ENCODE measurements around the gene GALNT17.
"Not testable (repeated sequence)": the region's sequence is repeated elsewhere in the genome, so short reads cannot be mapped to it uniquely, and the experiment has no call there.

The GALNT17 gene

DNA sequence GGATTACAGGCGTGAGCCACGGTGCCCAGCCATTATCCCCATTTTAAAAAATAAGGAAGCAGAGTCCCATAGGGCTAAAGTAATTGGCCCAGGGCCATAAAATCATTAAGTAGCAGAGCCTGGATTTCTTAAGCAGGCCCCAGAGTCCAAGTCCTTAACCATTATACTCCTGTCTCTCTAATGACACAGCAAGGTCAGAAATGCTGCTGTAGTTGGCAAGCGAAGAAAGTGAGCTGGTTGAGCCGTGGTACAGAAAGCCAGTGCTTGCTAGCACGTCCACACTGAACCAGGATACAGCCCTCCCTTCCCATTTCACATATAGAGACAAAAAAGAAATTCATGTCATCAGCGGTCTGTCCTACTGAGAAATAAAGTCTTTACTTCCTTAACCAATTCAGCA lies 562.7 kb downstream of the GALNT17 start:
- no peak for DNase-seq (ENCODE audit: low spot score)

DNA sequence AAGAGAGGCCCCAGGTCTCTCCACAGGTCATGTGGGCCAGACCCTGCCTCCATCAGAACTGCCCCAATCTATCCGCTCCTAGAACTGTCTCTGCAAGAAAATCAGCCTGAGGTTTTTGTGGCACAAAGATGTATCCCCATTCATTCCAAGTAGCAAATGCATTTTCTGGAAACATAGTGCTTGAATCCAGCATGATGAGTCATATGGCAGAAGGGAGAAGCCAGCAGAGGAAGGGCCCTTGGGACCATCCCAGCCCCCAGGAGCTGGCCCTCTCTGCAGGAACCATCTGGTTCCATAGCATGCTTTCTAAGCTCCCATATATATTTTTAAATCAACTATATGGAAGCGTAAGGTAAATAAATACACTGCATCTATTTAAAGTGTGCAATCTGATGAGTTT lies 563.2 kb downstream of the GALNT17 start:
- no peak for DNase-seq (ENCODE audit: low spot score)

- DNase-seq (ENCODE audit: low spot score), result no peak
Measured at GRCh38 chr7:71696511-71696910, 564.6 kb downstream of the GALNT17 start.

- no peak for DNase-seq (ENCODE audit: low spot score)
Measured at GRCh38 chr7:71697400-71697799, 565.5 kb downstream of the GALNT17 start.

DNA sequence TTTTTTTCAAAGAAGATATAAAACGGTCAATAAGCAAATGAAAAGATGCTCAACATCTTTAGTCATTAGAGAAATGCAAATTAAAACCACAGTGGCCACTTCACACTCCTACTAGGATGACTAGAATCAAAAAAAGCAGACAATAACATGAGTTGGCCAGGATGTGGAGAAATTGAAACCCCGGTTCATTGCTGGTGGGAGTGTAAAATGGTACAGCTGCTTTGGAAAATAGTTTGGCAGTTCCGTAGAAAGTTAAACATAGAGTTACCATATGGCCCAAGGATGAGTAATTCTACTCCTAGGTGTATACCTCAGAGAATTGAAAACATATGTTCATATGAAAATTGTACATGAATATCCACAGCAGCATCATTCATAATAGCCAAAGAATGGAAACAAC lies 573.3 kb downstream of the GALNT17 start:
- DNase-seq (ENCODE audit: low spot score), result no peak

- no peak for DNase-seq (ENCODE audit: low spot score)
Measured at GRCh38 chr7:71705901-71706596, 574.1 kb downstream of the GALNT17 start.

- no peak for DNase-seq (ENCODE audit: low spot score)
Measured at GRCh38 chr7:71706597-71706975, 574.6 kb downstream of the GALNT17 start.

- DNase-seq (ENCODE audit: low spot score), result no peak
Measured at GRCh38 chr7:71707041-71707440, 575.1 kb downstream of the GALNT17 start.

- no peak for DNase-seq (ENCODE audit: low spot score)
Measured at GRCh38 chr7:71708710-71709109, 576.8 kb downstream of the GALNT17 start.

GRCh38 chr7:71710442-71710841 lies 578.5 kb downstream of the GALNT17 start:
- DNase-seq (ENCODE audit: low spot score), result no peak

DNA sequence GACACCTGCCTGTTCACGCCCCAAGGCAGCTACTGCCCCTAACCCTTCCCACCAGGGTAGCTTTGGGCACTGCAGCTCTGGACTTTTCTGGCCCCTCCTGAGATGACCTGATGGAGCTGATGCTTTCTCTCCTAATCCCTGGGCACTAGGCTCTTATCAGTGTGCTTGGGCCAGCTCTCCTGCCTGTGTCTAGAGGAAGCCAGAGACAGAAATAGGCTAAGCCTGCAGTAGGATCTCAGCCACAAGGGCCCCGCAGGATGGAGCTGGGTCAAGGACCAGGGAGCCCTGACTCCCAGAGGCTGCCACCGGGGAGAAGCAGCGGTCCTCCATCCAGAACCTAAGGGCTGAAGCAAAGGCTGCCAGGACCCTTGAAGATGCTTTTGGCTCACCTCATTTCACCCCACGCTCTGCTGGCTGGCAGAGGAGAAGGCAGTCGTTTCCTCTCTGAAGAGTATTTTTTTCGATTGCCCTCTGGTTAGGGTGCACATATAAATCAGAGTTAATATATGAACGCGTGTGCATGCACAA lies 580.8 kb downstream of the GALNT17 start:
- DNase-seq (ENCODE audit: low spot score), result no peak

DNA sequence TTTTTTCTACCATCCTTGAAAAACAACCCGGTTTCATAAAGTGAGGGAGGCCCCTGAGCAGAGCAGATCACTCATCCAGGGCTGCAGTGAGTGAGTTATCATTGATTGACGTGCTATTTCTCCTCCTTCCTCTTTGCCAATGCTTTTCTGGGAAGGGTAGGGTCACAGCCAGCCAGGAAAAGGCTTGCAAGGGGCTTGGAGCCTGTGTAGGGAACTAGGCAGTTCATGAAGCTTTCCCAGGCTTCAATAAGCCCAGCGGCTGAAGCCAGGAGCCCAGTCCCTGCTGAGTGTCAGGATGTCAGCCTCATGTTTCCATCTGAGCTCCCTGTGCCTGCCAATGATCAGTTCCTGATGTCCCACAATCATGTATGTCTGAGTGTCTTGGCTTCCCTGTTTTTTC lies 584.7 kb downstream of the GALNT17 start:
- no peak for DNase-seq (ENCODE audit: low spot score)

DNA sequence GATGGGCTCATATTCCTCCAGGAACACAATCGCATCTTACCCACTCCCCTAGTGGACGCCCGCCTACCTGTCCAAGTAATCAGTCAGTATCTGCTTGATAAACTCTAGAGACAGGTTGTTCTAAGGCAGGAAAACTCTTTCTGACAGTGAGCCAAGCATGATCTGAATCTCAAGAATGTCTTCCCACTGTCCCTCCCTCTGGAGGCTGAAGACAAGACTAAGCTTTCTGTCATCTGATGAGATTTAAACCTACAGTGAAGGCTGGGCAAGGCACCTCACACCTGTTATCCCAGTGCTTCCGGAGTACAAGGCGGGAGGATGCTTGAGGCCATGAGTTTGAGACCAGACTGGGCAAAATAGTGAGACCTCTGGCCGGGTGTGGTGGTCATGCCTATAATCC lies 586.6 kb downstream of the GALNT17 start:
- no peak for DNase-seq (ENCODE audit: low spot score)

DNA sequence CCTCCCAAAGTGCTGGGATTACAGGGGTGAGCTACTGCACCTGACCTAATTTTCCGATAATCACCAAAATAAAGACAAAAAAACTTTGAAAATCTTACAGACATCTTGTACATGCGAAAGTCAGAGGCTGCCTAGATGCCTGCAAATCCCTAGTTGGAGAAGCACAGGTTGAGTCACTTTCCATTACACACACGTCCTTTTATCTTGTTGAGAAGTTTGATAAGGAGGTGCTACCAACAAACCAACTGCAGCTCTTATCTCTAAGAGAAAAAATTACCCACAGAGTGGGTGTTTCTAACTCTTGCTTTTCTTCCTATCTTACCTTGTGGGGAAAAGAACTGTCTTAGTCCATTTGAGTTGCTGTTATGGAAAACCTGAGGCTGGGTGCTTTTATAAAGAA lies 589.8 kb downstream of the GALNT17 start:
- no peak for DNase-seq (ENCODE audit: low spot score)

GRCh38 chr7:71723859-71724258 lies 591.9 kb downstream of the GALNT17 start:
- no peak for DNase-seq (ENCODE audit: low spot score)

DNA sequence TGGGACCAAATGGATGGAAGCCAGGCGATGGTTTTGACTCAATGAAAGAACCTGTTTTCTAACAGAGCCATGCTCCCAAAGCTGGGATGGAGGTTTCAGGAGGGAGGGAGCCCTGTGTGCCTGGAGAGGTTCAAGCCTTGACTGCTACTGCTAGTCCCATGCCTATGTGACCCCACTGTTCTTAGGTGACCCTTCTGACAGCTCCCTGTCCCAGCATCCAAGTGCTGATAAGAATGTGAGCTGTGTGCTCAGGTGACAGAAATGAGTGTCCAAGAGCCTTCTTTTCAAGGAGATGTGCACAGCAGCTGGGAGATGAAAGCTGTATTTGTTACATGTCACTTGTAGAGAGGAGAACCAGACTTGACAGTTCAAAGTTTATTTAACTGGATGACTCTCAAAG lies 595.4 kb downstream of the GALNT17 start:
- DNase-seq (ENCODE audit: low spot score), result no peak

DNA sequence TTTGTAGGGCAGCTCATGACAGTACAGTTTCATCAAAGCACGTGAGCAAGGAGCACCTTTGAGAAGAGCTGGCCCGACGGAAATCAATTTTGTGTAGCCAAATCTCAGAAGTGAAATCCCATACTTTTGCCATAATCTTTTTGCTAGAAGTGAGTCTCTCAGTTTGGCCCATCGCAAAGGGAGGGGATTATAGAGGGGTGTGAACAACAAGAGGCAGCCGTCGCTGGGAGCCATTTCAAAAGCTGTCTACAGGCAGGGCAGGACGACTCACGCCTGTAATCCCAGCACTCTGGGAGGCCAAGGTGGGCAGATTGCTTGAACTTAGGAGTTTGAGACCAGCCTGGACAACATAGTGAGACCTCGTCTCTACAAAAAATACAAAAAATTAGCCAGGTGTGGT lies 599.8 kb downstream of the GALNT17 start:
- no peak for DNase-seq (ENCODE audit: low spot score)

GRCh38 chr7:71733107-71733870 lies 601.3 kb downstream of the GALNT17 start:
- peak; percentile 71 for DNase-seq (ENCODE audit: low spot score)

DNA sequence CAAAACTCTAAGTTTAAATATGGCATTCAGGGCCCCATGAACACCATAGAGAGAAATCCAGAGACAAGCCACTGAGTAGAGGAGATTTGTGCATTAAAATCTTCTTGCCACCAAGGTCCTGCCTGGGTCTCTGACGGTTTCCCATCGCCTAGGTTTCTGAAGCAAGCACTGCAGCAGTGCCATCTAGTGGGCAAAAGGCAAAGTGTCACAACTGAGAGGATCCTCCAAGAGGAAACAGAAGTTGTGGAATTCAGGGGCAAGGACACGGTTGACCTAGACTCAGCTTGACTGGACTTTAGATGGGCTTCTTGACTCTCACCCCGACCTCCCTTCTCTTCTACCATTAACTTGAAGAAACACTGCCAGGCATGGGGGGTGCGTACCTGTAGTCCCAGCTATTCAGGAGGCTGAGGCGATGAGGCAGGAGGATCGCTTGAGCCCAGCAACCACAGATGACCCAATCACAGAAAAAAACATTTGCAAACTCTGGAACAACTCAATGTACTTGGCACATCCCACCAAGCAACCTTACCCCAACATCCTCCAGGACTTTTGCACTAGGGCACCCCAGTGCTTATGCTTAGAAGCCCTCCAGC lies 604.1 kb downstream of the GALNT17 start:
- DNase-seq (ENCODE audit: low spot score), result peak; percentile 62

DNA sequence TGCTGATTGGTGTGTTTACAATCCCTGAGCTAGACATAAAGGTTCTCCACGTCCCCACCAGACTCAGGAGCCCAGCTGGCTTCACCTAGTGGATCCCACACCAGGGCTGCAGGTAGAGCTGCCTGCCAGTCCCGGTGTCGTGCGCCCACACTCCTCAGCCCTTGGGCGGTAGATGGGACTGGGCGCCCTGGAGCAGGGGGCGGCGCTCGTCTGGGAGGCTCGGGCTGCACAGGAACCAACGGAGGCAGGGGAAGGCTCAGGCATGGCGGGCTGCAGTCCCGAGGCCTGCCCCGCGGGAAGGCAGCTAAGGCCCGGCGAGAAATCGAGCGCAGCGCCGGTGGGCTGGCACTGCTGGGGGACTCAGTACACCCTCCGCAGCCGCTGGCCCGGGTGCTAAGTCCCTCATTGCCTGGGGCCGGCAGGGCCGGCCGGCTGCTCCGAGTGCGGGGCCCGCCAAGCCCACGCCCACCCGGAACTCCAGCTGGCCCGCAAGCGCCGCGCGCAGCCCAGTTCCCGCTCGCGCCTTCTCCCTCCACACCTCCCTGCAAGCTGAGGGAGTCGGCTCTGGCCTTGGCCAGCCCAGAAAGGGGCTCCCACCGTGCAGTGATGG lies 606.1 kb downstream of the GALNT17 start:
- not testable (repeated sequence) for DNase-seq (ENCODE audit: low spot score)

DNA sequence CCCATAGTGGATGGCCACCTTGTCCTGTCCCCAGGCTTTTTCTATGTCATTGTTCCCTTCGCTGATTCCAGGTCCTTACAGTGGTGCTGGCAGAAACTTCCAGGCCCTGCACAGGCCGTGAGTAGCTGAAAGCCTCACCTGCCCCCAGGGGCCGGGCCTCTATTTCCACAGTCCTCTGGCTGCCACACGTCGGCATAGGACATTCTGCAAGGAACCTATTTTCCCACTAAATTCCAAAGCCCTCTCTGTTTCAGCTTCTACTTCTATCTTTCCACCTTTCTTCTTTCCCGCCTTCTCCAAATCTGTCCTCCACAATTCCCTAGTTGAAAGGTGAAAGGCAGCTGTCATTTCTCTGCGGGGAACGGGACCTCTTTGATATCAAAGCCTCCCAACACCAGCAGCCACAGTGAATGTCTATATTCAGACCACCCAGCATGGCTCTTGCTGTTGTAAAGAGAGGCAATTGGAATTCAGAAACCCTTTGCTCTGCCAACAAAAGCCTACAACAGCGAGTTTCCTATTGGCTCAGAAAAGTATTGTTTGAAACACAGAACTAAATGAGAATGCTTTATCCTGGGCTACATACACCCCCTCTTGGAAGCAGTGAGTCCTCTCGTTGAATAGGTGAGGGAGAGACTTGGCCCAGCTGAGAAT lies 607.7 kb downstream of the GALNT17 start:
- no peak for DNase-seq (ENCODE audit: low spot score)

- DNase-seq (ENCODE audit: low spot score), result no peak
Measured at GRCh38 chr7:71740174-71740560, 608.2 kb downstream of the GALNT17 start.
